Uterus (tissue), 4 donors: Measurements from ENCODE around the gene GPR17. TPM values are rescaled to one million over a fixed set of nuclear protein-coding genes. Genes with fewer than 3 reads are reported as not detected.

Source experiments
- DNase-seq, 2 donors: peaks; one replicate each; pipeline ENCODE4 v3.0.0-alpha.2; 2019 to 2020
- H3K27ac ChIP-seq, 2 donors: fragments of 200-600 bp; sonication (generic); 1 replicate in 1 of 2; 2 replicates in 1 of 2; pipeline ENCODE4 v1.5.1; 2016 to 2018
- H3K27me3 ChIP-seq, 2 donors: fragments of 200-600 bp; sonication (generic); one replicate each; pipeline ENCODE4 v1.5.1; 2018 to 2019; ENCODE audit warnings: control low read depth in 1 of 2
- H3K36me3 ChIP-seq, 2 donors: fragments of 200-600 bp; sonication (generic); one replicate each; pipeline ENCODE4 v1.5.1; 2019; ENCODE audit warnings: control low read depth in 1 of 2
- H3K4me1 ChIP-seq, 2 donors: fragments of 200-600 bp; sonication (generic); one replicate each; pipeline ENCODE4 v1.5.1; 2018 to 2019; ENCODE audit warnings: control low read depth in 1 of 2
- H3K4me3 ChIP-seq, 2 donors: fragments of 200-600 bp; sonication (generic); 1 replicate in 1 of 2; 2 replicates in 1 of 2; pipeline ENCODE4 v1.5.1; 2018 to 2019; ENCODE audit warnings: mild to moderate bottlenecking in 1 of 2
- H3K9me3 ChIP-seq, 2 donors: fragments of 200-600 bp; sonication (generic); one replicate each; pipeline ENCODE4 v1.5.1; 2019; ENCODE audit warnings: control low read depth in 1 of 2
- POLR2A ChIP-seq, 2 donors: fragments of 450-650 bp; IDR thresholded peaks; one replicate each; pipeline ENCODE4 v1.6.1; 2016; ENCODE audit warnings: antibody characterized with exemption in 2 of 2, mild to moderate bottlenecking in 1 of 2, moderate library complexity in 1 of 2
- intact Hi-C: fragments of 100-400 bp; cut with DNase I; formaldehyde crosslinking; loops from one replicate; pipeline ENCODE4 v1.15.1; 2023; ENCODE audit warnings: low total_unique reads
- total RNA-seq, 4 donors: library from RNA; depleted of rRNA in 3 of 4; stranded (reverse); fragments of >200 nt in 3 of 4; gene quantifications; one replicate each; pipeline versions ENCODE4 v1.1.0 to v1.2.4, GENCODE V29; 2014 to 2023
- TF ChIP-seq, protein P1 (sequence below), 4 experiments: fragments of 200-600 bp in 2 of 4; fragments of 450-650 bp in 2 of 4; sonication (generic) in 2 of 4; IDR thresholded peaks; one replicate each; pipeline ENCODE4 v1.5.1; 2016 to 2019; ENCODE audit warnings: antibody characterized with exemption in 4 of 4, mild to moderate bottlenecking in 2 of 4, moderate library complexity in 1 of 4
- donor health status: DM: yes; HTN: yes; CAD: no.

The GPR17 gene
- total RNA-seq, 4 donors from 2014 or later = 0.41 TPM; not detected in 3

GRCh38 chr2:127631997-127632581 is 13.9 kb upstream of the GPR17 start:
- Histone ChIP-seq H3K36me3 (no peaks in the 10 kb centered on the region), H3K27ac (no peak overlapping the region), H3K27me3 (no peaks in the 10 kb centered on the region), H3K4me1 (peaks cover under 1 to 1% of the 10 kb centered on the region in 2 donors), H3K4me3 (no peak overlapping the region), H3K9me3 (no peaks in the 10 kb centered on the region)
- intact Hi-C loops = no loop called here
- no peak for TF ChIP-seq POLR2A (IDR thresholded peaks at IDR 0.05)
- TF ChIP-seq, protein P1, sequence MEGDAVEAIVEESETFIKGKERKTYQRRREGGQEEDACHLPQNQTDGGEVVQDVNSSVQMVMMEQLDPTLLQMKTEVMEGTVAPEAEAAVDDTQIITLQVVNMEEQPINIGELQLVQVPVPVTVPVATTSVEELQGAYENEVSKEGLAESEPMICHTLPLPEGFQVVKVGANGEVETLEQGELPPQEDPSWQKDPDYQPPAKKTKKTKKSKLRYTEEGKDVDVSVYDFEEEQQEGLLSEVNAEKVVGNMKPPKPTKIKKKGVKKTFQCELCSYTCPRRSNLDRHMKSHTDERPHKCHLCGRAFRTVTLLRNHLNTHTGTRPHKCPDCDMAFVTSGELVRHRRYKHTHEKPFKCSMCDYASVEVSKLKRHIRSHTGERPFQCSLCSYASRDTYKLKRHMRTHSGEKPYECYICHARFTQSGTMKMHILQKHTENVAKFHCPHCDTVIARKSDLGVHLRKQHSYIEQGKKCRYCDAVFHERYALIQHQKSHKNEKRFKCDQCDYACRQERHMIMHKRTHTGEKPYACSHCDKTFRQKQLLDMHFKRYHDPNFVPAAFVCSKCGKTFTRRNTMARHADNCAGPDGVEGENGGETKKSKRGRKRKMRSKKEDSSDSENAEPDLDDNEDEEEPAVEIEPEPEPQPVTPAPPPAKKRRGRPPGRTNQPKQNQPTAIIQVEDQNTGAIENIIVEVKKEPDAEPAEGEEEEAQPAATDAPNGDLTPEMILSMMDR (IDR thresholded peaks at IDR 0.05) = no peak
- no peak for DNase-seq

DNA sequence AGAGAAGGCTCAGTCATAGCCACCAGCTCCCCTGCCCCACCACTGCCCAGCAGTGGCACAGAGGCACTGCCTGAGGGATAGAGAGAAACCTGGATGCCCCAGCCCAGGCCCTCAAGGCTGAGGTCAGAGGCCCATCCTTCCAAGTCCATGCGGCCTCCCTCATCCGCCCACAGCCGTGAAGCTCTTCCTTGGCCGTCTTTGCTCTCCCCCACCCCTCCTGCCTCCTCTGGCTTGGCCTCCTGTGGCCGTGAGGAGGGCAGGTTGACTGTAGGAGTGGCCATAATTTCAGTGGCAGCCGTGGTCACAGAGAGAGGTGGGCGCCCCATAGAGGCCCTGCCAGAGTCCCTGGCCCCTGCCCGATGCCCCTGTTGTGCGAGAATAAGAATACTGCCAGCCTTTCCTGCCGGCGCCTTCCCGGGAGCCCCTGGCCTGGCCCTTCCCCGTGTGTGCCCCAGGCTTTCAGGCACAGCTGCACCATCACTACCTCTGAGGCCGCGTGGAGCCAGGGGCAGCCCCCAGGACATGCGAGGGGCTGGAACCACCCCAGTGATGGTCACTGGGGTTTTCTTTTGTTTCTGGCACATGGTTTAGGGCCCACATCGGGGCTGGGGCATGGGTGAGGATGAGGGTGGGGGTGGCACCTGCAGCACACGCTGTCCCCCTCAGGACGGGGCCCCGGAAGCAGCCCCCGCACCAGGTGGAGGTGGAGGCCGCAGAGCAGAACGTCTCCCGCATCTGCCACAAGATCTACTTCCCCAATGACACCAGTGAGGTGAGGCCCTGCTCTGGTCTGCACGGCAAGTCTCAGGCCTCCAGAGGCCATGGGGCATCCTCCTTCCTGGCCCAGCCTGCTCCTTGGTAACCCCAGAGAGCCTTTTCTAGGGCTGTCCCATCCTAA is 13.1 kb upstream of the GPR17 start:
- Histone ChIP-seq H3K4me3 (no peak overlapping the region), H3K9me3 (no peaks in the 10 kb centered on the region), H3K27me3 (no peaks in the 10 kb centered on the region), H3K4me1 (peaks cover 6 to 8% of the 10 kb centered on the region in 2 donors), H3K27ac (peak overlapping the region in 1 of 2 donors; percentile 13), H3K36me3 (no peaks in the 10 kb centered on the region)
- no peak for TF ChIP-seq POLR2A (IDR thresholded peaks at IDR 0.05)
- TF ChIP-seq, protein P1 (IDR thresholded peaks at IDR 0.05) = no peak
- intact Hi-C loops = no loop called here
- DNase-seq = peak in 1 of 2 donors; percentile 31

GRCh38 chr2:127633556-127634065 is 12.3 kb upstream of the GPR17 start:
- peak in 1 of 2 donors; percentile 49 for DNase-seq
- intact Hi-C loops = no loop called here
- Histone ChIP-seq H3K36me3 (no peaks in the 10 kb centered on the region), H3K9me3 (no peaks in the 10 kb centered on the region), H3K4me1 (peaks cover 6 to 10% of the 10 kb centered on the region in 2 donors), H3K4me3 (no peak overlapping the region), H3K27me3 (no peaks in the 10 kb centered on the region), H3K27ac (peak overlapping the region in 1 of 2 donors; percentile 13)
- TF ChIP-seq, protein P1 (IDR thresholded peaks at IDR 0.05) = no peak
- TF ChIP-seq POLR2A (IDR thresholded peaks at IDR 0.05) = no peak

DNA sequence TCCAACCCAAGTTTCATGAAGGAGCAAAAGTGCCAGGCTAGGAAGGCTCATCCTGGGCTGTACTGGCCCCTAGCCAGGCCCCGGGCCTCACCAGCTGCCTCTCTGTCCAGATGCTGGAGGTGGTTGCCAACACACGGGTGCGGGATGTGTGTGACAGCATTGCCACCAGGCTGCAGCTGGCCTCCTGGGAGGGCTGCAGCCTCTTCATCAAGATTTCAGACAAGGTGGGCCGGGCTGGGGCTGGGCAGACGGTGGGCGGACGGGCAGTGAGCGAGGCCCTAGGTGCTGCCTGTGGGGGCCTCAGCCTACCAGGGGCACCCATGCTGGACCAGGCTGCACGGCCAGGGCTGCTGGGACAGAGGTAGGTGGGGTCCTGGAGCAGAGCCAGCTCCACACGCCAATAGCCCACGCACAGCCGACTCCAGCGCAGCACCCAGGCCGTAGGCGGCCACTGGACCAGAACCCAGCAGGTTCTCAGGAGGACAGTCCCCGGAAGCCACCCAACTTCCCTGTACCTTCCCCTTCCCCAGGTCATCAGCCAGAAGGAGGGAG is 11.8 kb upstream of the GPR17 start:
- no peak for TF ChIP-seq POLR2A (IDR thresholded peaks at IDR 0.05)
- TF ChIP-seq, protein P1 (IDR thresholded peaks at IDR 0.05) = no peak
- H3K27ac ChIP-seq = peak overlapping the region in 1 of 2 donors; percentile 13
- H3K27me3 ChIP-seq = no peaks in the 10 kb centered on the region
- no peaks in the 10 kb centered on the region for H3K9me3 ChIP-seq
- no peaks in the 10 kb centered on the region for H3K36me3 ChIP-seq
- peaks cover 6 to 10% of the 10 kb centered on the region in 2 donors for H3K4me1 ChIP-seq
- intact Hi-C loops = no loop called here
- DNase-seq = peak in 1 of 2 donors; percentile 49
- H3K4me3 ChIP-seq = no peak overlapping the region
